Fibroblast of peridontal ligament (primary cell): ENCODE measurements around the gene CIT.

ENCODE experiments used
- DNase-seq: peaks from one replicate; pipeline ENCODE4 v3.0.0-alpha.2; 2010; ENCODE audit errors: extremely low read depth

Gene CIT

GRCh38 chr12:119645535-119646059, 231.5 kb downstream of the CIT start:
- DNase-seq, result no peak

DNA sequence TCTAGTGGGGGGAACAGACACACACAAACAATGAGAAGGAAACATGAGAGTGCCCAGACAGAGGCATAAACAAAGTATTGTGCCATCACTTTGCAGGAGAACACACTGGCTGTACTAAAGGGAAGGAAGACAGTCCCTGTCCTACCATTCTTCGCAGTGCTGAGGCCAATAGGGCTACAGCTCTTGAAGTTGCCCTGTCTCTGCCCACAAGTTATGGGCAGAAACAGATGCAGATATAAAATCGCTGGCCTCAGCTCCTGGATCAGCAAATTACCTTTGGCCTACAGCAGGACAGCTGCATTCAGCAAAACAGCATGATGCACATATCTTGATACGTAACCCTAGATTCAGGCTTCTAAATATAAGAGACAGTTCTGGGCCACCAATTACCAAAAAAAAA, 232.2 kb downstream of the CIT start:
- no peak for DNase-seq

GRCh38 chr12:119642986-119643385, 234.1 kb downstream of the CIT start:
- no peak for DNase-seq
